SH-SY5Y (cell line): ENCODE measurements around the gene PPARGC1A.

Experiments
- GATA2 ChIP-seq: IDR thresholded peaks from 2 replicates; pipeline ENCODE4 v1.6.1; 2011; ENCODE audit warnings: mild to moderate bottlenecking, low read depth, low read length
- GATA3 ChIP-seq: IDR thresholded peaks from 2 replicates; pipeline ENCODE4 v1.6.1; 2011; ENCODE audit warnings: low read depth, mild to moderate bottlenecking, low read length, moderate library complexity

Gene PPARGC1A

DNA sequence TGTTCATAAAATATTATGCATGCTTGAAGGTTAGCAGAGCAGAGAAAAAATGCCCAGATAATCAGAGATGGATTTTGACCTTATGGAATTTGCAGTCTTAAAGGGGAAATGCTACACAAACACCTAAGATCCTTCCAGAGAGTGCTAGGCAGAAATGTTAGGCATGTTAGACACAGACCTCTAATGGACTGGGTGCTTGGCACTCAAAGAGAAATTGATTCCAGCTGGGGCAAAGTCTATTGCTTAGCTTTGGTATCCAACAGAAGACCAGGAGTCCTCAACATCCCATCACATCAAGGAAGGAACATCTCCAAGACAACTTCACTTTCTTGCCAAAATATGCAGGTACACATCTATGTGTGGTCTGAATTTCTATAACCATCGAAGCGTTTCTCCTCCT, 32.2 kb upstream of the PPARGC1A start:
- no peak for TF ChIP-seq GATA2
- no peak for TF ChIP-seq GATA3

DNA sequence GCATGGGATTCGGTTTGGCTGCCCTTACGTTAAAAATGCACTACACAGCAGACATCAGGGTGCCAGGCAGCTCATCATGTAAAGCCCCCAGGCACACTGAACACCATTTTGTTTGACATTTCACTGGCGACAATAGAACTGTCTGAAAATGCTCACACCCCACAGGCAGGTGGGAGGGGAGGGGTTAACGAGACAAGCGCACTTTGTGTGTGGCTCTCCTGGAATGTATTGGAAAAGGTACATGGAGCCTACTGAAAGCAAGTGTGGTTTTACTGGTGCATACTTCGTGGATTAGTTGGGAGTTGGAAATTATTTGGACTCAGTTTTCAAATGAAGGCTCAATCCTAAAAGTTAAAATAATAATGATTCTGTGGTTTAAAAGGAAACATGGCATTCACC, 31.6 kb upstream of the PPARGC1A start:
- TF ChIP-seq GATA2 (no peak), GATA3 (no peak)

- TF ChIP-seq GATA2 (no peak), GATA3 (no peak)
Measured at GRCh38 chr4:23920716-23921446, 31.0 kb upstream of the PPARGC1A start.

- TF ChIP-seq GATA2 (no peak), GATA3 (no peak)
Measured at GRCh38 chr4:23920296-23920695, 30.4 kb upstream of the PPARGC1A start.

DNA sequence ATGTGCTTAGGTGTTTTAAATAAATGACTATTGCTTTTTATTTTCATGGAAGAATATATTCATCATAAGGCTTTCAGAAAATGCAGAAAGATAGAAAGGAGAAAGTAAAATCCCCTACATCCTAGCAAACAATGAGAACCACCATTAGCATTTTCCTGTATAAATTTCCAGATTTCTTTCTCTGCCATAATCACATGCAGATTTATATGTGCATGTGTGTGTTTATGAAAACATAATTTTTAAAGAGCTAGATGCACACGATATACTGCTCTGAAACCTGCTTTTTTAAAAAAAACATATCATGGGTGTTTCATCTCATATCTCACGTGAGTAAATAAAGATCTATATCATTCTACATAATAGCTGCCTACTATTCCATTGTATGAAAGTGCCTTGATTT, 26.4 kb upstream of the PPARGC1A start:
- TF ChIP-seq GATA2: no peak
- no peak for TF ChIP-seq GATA3

DNA sequence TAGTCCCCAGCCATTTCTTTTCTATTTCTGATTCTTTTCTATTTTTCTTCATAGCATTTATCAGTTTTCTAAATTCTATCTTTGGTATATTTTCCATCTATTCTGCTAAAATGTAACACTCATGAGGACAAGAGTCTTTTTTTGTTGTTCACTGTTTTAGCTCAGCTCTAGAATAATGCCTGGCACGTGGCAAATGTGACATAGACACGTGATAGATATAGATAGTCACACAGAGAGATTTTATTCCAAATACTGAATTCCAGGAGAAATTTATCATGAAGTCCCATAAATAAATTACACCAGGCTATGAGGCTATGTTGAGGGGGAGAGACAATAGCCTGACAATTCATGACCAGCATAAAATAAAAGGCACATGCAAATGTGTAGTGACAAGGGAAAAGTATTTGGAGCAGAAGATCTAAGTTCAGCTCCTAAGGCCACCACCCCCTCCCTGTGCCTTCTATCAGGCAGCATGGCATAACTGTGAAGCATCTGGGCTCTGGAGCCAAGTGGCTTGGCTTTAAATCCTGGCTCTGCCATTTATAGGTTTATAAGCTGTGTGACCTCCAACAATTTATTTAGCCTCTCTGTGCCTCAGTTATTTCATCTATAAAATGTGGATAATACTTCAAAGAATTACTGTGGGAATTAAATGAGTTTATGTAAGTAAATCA, 25.7 kb upstream of the PPARGC1A start:
- TF ChIP-seq GATA3 (no peak), GATA2 (no peak)

GRCh38 chr4:23911675-23912455, 22.0 kb upstream of the PPARGC1A start:
- TF ChIP-seq GATA2 (no peak), GATA3 (no peak)

- TF ChIP-seq GATA2 (no peak), GATA3 (no peak)
Measured at GRCh38 chr4:23909671-23910070, 19.8 kb upstream of the PPARGC1A start.

- TF ChIP-seq GATA2 (no peak), GATA3 (no peak)
Measured at GRCh38 chr4:23906839-23907238, 17.0 kb upstream of the PPARGC1A start.

DNA sequence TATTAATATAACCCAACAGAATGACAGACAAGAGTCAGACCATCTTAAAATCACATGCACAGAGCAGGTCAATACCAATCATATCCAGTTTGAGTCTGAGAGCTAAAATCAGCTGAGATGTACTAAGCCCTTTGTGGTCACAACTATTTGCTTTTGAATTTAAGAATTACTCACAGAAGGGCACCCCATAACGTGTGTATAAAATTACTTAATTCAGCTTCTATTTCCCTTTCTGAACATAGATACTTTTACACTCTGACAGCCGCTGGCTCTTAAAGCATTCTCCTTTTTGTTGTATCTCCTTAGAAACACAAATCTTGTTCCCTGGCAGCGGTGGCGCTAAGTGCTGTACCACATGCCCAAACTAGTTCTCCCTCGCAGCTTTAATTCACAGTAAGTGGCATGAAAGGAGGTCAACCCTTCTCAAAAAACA, 14.8 kb upstream of the PPARGC1A start:
- TF ChIP-seq GATA2 (no peak), GATA3 (no peak)

DNA sequence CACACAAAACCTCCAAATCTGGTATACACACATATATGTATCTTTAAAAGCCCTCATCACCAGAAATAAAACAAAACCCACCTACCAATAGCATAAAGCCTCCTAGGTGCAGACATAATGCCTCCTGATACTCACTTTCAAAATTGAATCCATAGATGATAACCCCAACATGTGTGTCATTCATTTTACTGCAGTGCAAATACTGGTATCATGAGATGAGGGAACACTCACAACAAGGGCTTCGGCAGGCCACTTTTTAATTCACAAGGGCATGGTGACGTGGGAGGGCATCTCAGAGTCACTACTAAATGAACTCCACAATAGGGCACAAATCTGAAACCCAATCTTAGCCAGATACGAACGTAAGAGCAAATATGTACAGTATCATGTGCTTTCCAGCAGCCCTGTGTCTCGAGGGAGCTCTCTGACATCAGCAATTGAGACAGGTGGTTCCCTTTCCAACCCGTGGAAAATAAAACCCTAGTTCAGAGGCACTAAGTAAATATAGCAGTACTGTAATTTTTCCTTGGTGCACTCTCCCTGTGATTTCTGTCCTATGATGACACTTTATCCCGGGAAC, 14.1 kb upstream of the PPARGC1A start:
- TF ChIP-seq GATA3: no peak
- no peak for TF ChIP-seq GATA2

- no peak for TF ChIP-seq GATA2
Measured at GRCh38 chr4:23902222-23902804, 12.5 kb upstream of the PPARGC1A start.

DNA sequence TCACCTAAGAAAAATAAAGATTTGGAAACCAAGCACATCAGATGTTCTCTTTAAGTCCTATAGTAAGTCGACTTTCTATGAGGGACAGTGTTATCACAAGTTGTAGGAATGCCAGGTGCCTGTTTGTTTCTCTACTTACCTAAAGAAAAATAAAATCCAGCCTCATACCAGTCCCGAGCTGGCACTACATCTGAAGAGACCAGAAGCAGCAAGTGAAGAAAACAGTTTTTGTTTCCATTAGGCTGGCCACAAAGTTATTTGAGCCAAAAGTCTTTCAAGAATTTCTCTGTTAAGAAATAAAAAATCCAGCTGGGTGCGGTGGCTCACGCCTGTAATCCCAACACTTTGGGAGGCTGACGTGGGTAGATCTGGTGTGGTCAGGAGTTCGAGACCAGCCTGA, 10.8 kb upstream of the PPARGC1A start:
- TF ChIP-seq GATA2 (no peak), GATA3 (no peak)

GRCh38 chr4:23899565-23899964, 9.7 kb upstream of the PPARGC1A start:
- no peak for TF ChIP-seq GATA2
- no peak for TF ChIP-seq GATA3
